HCT116 (cell line): Measurements from ENCODE around the gene TARS1. TPM values are rescaled to one million over a fixed set of nuclear protein-coding genes. Genes with fewer than 3 reads are reported as not detected.

Experiments
- ATAC-seq: fragments of 200-7000 bp; cut with Tn5 transposase; 2 replicates; pipeline ENCODE4 v1.9.1; 2020; ENCODE audit warnings: mild to moderate bottlenecking, moderate library complexity
- BruUV-seq: library from RNA; stranded (reverse); fragments of 400-500 nt; replicated peaks from 2 replicates; lab custom pipeline; 2021; lab: Mats Ljungman, UMichigan
- CTCF ChIA-PET: fragments of 300-600 bp; sonication (Branson Sonifier 250); formaldehyde crosslinking; loops from one replicate; lab custom pipeline; 2021; ENCODE audit warnings: antibody characterized with exemption; lab: Charles Lee
- POLR2A ChIA-PET: fragments of 300-600, 350-600 bp; sonication (Branson Sonifier 250); formaldehyde crosslinking; loops from one replicate; lab custom pipeline; 2021; ENCODE audit warnings: antibody characterized with exemption; lab: Charles Lee
- RAD21 ChIA-PET, 2 experiments: fragments of 300-600 bp; sonication (Branson Sonifier 250); formaldehyde crosslinking; loops; one replicate each; lab custom pipeline; 2023; ENCODE audit warnings: low total read pairs in 2 of 2; ENCODE audit not compliant: uncharacterized antibody in 2 of 2, unreplicated experiment in 2 of 2, low non-redundant PET in 1 of 2; lab: Charles Lee
- DNase-seq: peaks from one replicate; pipeline ENCODE4 v3.0.0-alpha.2; 2010; ENCODE audit warnings: low read depth, low spot score
- H2AFZ ChIP-seq: fragments of 200-600 bp; shearing (Covaris generic), sonication (generic); 2 replicates; pipeline ENCODE4 v1.6.1; 2017; ENCODE audit warnings: low read depth, mixed run types, mixed read lengths, antibody characterized with exemption, low read length; ENCODE audit not compliant: poor library complexity, severe bottlenecking
- H3K27ac ChIP-seq: 2 replicates; pipeline ENCODE4 v1.5.1; 2012; ENCODE audit warnings: low read depth, low read length
- H3K27me3 ChIP-seq: fragments of 200-600 bp; sonication (generic); 2 replicates; pipeline ENCODE4 v1.6.1; 2016; ENCODE audit warnings: mixed run types, low read length, mixed read lengths; ENCODE audit not compliant: insufficient read depth
- H3K36me3 ChIP-seq, 2 experiments: fragments of 200-500 bp in 1 of 2; fragments of 200-600 bp in 1 of 2; sonication (Bioruptor generic) in 1 of 2; sonication (generic) in 1 of 2; 2 replicates each; pipeline versions ENCODE4 v1.5.1 to v1.6.1; 2014 to 2016; ENCODE audit warnings: low read length in 2 of 2, inconsistent platforms in 1 of 2, mixed read lengths in 1 of 2, mixed run types in 1 of 2; ENCODE audit not compliant: insufficient read depth in 2 of 2, control insufficient read depth in 1 of 2
- H3K4me1 ChIP-seq, 2 experiments: fragments of 200-600 bp in 1 of 2; sonication (generic) in 1 of 2; 2 replicates each; pipeline versions ENCODE4 v1.5.1 to v1.6.1; 2012 to 2017; ENCODE audit warnings: low read length in 2 of 2, inconsistent platforms in 1 of 2, mild to moderate bottlenecking in 1 of 2, mixed read lengths in 1 of 2, mixed run types in 1 of 2, moderate library complexity in 1 of 2; ENCODE audit not compliant: insufficient read depth in 2 of 2, control insufficient read depth in 1 of 2
- H3K4me2 ChIP-seq: fragments of 200-600 bp; sonication (generic); 2 replicates; pipeline ENCODE4 v1.6.1; 2017; ENCODE audit warnings: mixed run types, low read length, mixed read lengths
- H3K4me3 ChIP-seq, 2 experiments: fragments of 200-600 bp in 1 of 2; sonication (generic) in 1 of 2; replicated peaks in 1 of 2; 2 replicates each; pipeline ENCODE4 v1.5.1; 2011 to 2016; ENCODE audit warnings: low read length in 2 of 2, control low read depth in 1 of 2, low read depth in 1 of 2, mild to moderate bottlenecking in 1 of 2, mixed read lengths in 1 of 2, mixed run types in 1 of 2
- H3K79me2 ChIP-seq: fragments of 200-600 bp; sonication (generic); 2 replicates; pipeline ENCODE4 v1.6.1; 2017; ENCODE audit warnings: mild to moderate bottlenecking, mixed run types, low read length, moderate library complexity, mixed read lengths; ENCODE audit not compliant: insufficient read depth
- H3K9ac ChIP-seq: fragments of 200-600 bp; sonication (generic); 2 replicates; pipeline ENCODE4 v1.6.1; 2016; ENCODE audit warnings: low read length, mixed read lengths
- H3K9me2 ChIP-seq: fragments of 200-600 bp; sonication (generic), shearing (Covaris generic); 2 replicates; pipeline ENCODE4 v1.6.1; 2017; ENCODE audit warnings: mixed run types, mild to moderate bottlenecking, moderate library complexity; ENCODE audit not compliant: insufficient read depth
- H3K9me3 ChIP-seq, 2 experiments: fragments of 200-500 bp in 1 of 2; fragments of 200-600 bp in 1 of 2; sonication (Bioruptor generic) in 1 of 2; sonication (generic) in 1 of 2; 2 replicates each; pipeline ENCODE4 v1.6.1; 2014 to 2017; ENCODE audit warnings: low read length in 2 of 2, mixed read lengths in 2 of 2, inconsistent platforms in 1 of 2, low read depth in 1 of 2, mild to moderate bottlenecking in 1 of 2, mixed run types in 1 of 2, moderate library complexity in 1 of 2; ENCODE audit not compliant: control insufficient read depth in 1 of 2, insufficient read depth in 1 of 2
- H4K20me1 ChIP-seq: fragments of 200-600 bp; sonication (generic), shearing (Covaris generic); 2 replicates; pipeline ENCODE4 v1.6.1; 2017; ENCODE audit warnings: mixed run types, mild to moderate bottlenecking, moderate library complexity; ENCODE audit not compliant: insufficient read depth
- CTCF ChIP-seq, 3 experiments: fragments of 200-600 bp in 1 of 3; sonication (generic) in 1 of 3; IDR thresholded peaks in 2 of 3; conservative IDR thresholded peaks in 1 of 3; 2 replicates each; pipeline ENCODE4 v1.5.1; 2012 to 2017; ENCODE audit warnings: low read depth in 2 of 3, low read length in 2 of 3, antibody characterized with exemption in 1 of 3, borderline replicate concordance in 1 of 3, control low read depth in 1 of 3, mild to moderate bottlenecking in 1 of 3, mixed read lengths in 1 of 3, mixed run types in 1 of 3, moderate library complexity in 1 of 3; ENCODE audit not compliant: insufficient read depth in 1 of 3
- JUND ChIP-seq: IDR thresholded peaks from 2 replicates; pipeline ENCODE4 v1.6.1; 2012
- SIN3A ChIP-seq: IDR thresholded peaks from 2 replicates; pipeline ENCODE4 v1.6.1; 2012; ENCODE audit warnings: low read depth
- ZBTB33 ChIP-seq: IDR thresholded peaks from 2 replicates; pipeline ENCODE4 v1.6.1; 2011; ENCODE audit warnings: mild to moderate bottlenecking, low read length, moderate library complexity; ENCODE audit not compliant: insufficient replicate concordance; ENCODE audit errors: extremely low read depth
- intact Hi-C: fragments of 100-400 bp; cut with micrococcal nuclease; formaldehyde crosslinking; loops from 2 replicates; pipeline ENCODE4 v1.10.0; 2022
- total RNA-seq: library from RNA; stranded (reverse); gene quantifications from one replicate; pipeline ENCODE4 v1.2.1, GENCODE V29; 2021; ENCODE audit not compliant: unreplicated experiment

TARS1 gene
- total RNA-seq, 1 experiment from 2014 or later = 291 TPM

- Histone ChIP-seq H3K4me1 (no peaks in the 10 kb centered on the region), H3K27me3 (no peaks in the 10 kb centered on the region), H3K9me2 (no peaks in the 10 kb centered on the region), H3K79me2 (peaks cover 3% of the 10 kb centered on the region; the same call in 1 of the 2 replicates), H3K27ac (no peak overlapping the region), H3K36me3 (no peaks in the 10 kb centered on the region), H2AFZ (no peak overlapping the region), H3K9me3 (no peaks in the 10 kb centered on the region), H3K4me2 (no peak overlapping the region), H3K4me3 (no peak overlapping the region), H4K20me1 (no peaks in the 10 kb centered on the region), H3K9ac (no peak overlapping the region)
- TF ChIP-seq JUND (no peak), CTCF (IDR thresholded peaks at IDR 0.05 in 2 of 3, conservative IDR thresholded peaks at IDR 0.05 in 1 of 3; ENCODE audit: borderline replicate concordance in 1 of 3, insufficient read depth in 1 of 3, low read depth in 2 of 3, low read length in 2 of 3) (no peak), SIN3A (no peak), ZBTB33 (no peak)
- ChIA-PET RAD21 (no interaction called here), CTCF (no interaction called here), POLR2A (no interaction called here)
- DNase-seq (no peak), ATAC-seq (no peak)
- BruUV-seq = no TSS peak
- intact Hi-C loops = no loop called here
Measured at GRCh38 chr5:33432656-33433055, 8.1 kb upstream of the TARS1 start.
